DOHH2 (cell line): ENCODE measurements around the gene TMEM187.

Source experiments
- EZH2phosphoT487 ChIP-seq: fragments of 200-600 bp; sonication (generic); IDR thresholded peaks from 2 replicates; pipeline ENCODE4 v1.6.1; 2017; ENCODE audit warnings: borderline replicate concordance, mild to moderate bottlenecking, antibody characterized with exemption, low read length, moderate library complexity, mixed read lengths
- TF ChIP-seq, protein P1 (sequence below): fragments of 200-600 bp; sonication (generic); IDR thresholded peaks from one replicate; pipeline ENCODE4 v1.5.1; 2014; ENCODE audit warnings: antibody characterized with exemption, mild to moderate bottlenecking, low read depth, low read length; ENCODE audit not compliant: poor library complexity, severe bottlenecking

GRCh38 chrX:153984351-153985178, 12.0 kb downstream of the TMEM187 start:
- TF ChIP-seq, protein P1, sequence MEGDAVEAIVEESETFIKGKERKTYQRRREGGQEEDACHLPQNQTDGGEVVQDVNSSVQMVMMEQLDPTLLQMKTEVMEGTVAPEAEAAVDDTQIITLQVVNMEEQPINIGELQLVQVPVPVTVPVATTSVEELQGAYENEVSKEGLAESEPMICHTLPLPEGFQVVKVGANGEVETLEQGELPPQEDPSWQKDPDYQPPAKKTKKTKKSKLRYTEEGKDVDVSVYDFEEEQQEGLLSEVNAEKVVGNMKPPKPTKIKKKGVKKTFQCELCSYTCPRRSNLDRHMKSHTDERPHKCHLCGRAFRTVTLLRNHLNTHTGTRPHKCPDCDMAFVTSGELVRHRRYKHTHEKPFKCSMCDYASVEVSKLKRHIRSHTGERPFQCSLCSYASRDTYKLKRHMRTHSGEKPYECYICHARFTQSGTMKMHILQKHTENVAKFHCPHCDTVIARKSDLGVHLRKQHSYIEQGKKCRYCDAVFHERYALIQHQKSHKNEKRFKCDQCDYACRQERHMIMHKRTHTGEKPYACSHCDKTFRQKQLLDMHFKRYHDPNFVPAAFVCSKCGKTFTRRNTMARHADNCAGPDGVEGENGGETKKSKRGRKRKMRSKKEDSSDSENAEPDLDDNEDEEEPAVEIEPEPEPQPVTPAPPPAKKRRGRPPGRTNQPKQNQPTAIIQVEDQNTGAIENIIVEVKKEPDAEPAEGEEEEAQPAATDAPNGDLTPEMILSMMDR, result no peak
- no peak for TF ChIP-seq EZH2phosphoT487
